K562 (cell line): ENCODE measurements around the gene HHIPL1. TPM values are rescaled to one million over a fixed set of nuclear protein-coding genes. Genes with fewer than 3 reads are reported as not detected.

Source experiments
- ATAC-seq: fragments of 200-7000 bp; cut with Tn5 transposase; 3 replicates; pipeline ENCODE4 v1.9.1; 2020; ENCODE audit warnings: moderate library complexity
- BruUV-seq: library from RNA; stranded (reverse); fragments of 400-500 nt; replicated peaks from 2 replicates; lab custom pipeline; 2021; lab: Mats Ljungman, UMichigan
- CTCF ChIA-PET: fragments of 300-600 bp; formaldehyde crosslinking; extraction: SDS; loops from one replicate; lab custom pipeline; 2021; ENCODE audit warnings: low intra/inter-chr PET ratio; lab: Yijun Ruan, JAX
- POLR2A ChIA-PET: fragments of 300-600, 350-650 bp; sonication (Branson Sonifier 250); formaldehyde crosslinking; extraction: SDS; loops from one replicate; lab custom pipeline; 2021; ENCODE audit warnings: antibody characterized with exemption, inconsistent platforms; lab: Yijun Ruan, JAX
- DNase-seq, 4 experiments: peaks; one replicate each; pipeline versions ENCODE4 v3.0.0 to v3.0.0-alpha.2; 2011 to 2018; ENCODE audit warnings: low spot score in 3 of 4, mixed read lengths in 3 of 4; ENCODE audit errors: extremely low read depth in 1 of 4
- FAIRE-seq: peaks from 2 replicates; lab custom pipeline; 2011; peaks lifted over from hg19 to GRCh38; lab: Jason Lieb, UNC
- H2AFZ ChIP-seq: 2 replicates; pipeline ENCODE4 v1.6.0; 2011; ENCODE audit warnings: low read depth, low read length, control low read depth, inconsistent platforms
- H3K27ac ChIP-seq: fragments of 200-600 bp; 3 replicates; pipeline ENCODE4 v1.8.0; 2011; ENCODE audit warnings: low read depth, mild to moderate bottlenecking, control low read depth, inconsistent platforms, low read length, moderate library complexity, mixed read lengths; ENCODE audit errors: extremely low read depth
- H3K27me3 ChIP-seq, 2 experiments: fragments of 300-600 bp in 1 of 2; 2 replicates in 1 of 2; 3 replicates in 1 of 2; pipeline versions ENCODE4 v1.6.0 to v1.8.0; 2011; ENCODE audit warnings: inconsistent platforms in 2 of 2, low read length in 2 of 2, mild to moderate bottlenecking in 1 of 2, mixed read lengths in 1 of 2, moderate library complexity in 1 of 2; ENCODE audit not compliant: control insufficient read depth in 2 of 2, insufficient read depth in 2 of 2
- H3K36me3 ChIP-seq: fragments of 300-600 bp; 3 replicates; pipeline ENCODE4 v1.8.0; 2011; ENCODE audit warnings: mild to moderate bottlenecking, low read length, inconsistent platforms; ENCODE audit not compliant: control insufficient read depth, insufficient read depth
- H3K4me1 ChIP-seq, 2 experiments: fragments of 200-600 bp in 1 of 2; replicated peaks in 1 of 2; 2 replicates in 1 of 2; 3 replicates in 1 of 2; pipeline versions ENCODE4 v1.5.1 to v1.8.0; 2011; ENCODE audit warnings: inconsistent platforms in 2 of 2, low read length in 2 of 2, mild to moderate bottlenecking in 1 of 2, mixed read lengths in 1 of 2, moderate library complexity in 1 of 2; ENCODE audit not compliant: control insufficient read depth in 2 of 2, insufficient read depth in 2 of 2
- H3K4me2 ChIP-seq: 2 replicates; pipeline ENCODE4 v1.6.1; 2011; ENCODE audit warnings: low read length, control low read depth, inconsistent platforms, mixed read lengths; ENCODE audit not compliant: insufficient read depth
- H3K4me3 ChIP-seq: fragments of 200-600 bp; sonication (generic), shearing (Covaris generic); 2 replicates; pipeline ENCODE4 v1.5.1; 2016; ENCODE audit warnings: control low read depth, inconsistent platforms
- H3K79me2 ChIP-seq: fragments of 200-600 bp; 3 replicates; pipeline ENCODE4 v1.8.0; 2011; ENCODE audit warnings: low read length, inconsistent platforms; ENCODE audit not compliant: control insufficient read depth, insufficient read depth
- H3K9ac ChIP-seq, 2 experiments: 2 replicates each; pipeline versions ENCODE4 v1.6.0 to v1.6.1; 2011; ENCODE audit warnings: low read depth in 2 of 2, low read length in 2 of 2, control low read depth in 1 of 2, inconsistent platforms in 1 of 2, mild to moderate bottlenecking in 1 of 2, mixed read lengths in 1 of 2; ENCODE audit not compliant: insufficient read depth in 1 of 2
- H3K9me1 ChIP-seq: one replicate; pipeline ENCODE4 v1.6.0; 2011; ENCODE audit warnings: inconsistent platforms, mild to moderate bottlenecking, low read length, moderate library complexity; ENCODE audit not compliant: control insufficient read depth, insufficient read depth
- H3K9me3 ChIP-seq: replicated peaks from 2 replicates; pipeline ENCODE4 v1.5.1; 2011; ENCODE audit warnings: low read depth, low read length, inconsistent platforms; ENCODE audit not compliant: control insufficient read depth, insufficient read depth
- H4K20me1 ChIP-seq: replicated peaks from 2 replicates; pipeline ENCODE4 v1.6.1; 2011; ENCODE audit warnings: low read length, inconsistent platforms, mixed read lengths; ENCODE audit not compliant: control insufficient read depth, insufficient read depth
- ATF2 ChIP-seq: sonication (generic); formaldehyde crosslinking; IDR thresholded peaks from 2 replicates; pipeline ENCODE4 v1.8.1; 2022; ENCODE audit warnings: missing genetic modification reagents
- CEBPB ChIP-seq: fragments of 450-650 bp; IDR thresholded peaks from 2 replicates; pipeline ENCODE4 v1.6.1; 2016; ENCODE audit warnings: missing genetic modification characterization, missing compliant biosample characterization
- FOXP4 ChIP-seq: sonication (generic); formaldehyde crosslinking; IDR thresholded peaks from 2 replicates; pipeline ENCODE4 v1.8.0; 2022; ENCODE audit warnings: mild to moderate bottlenecking, missing genetic modification reagents, borderline replicate concordance
- RBM15 ChIP-seq: fragments of 200-400 bp; formaldehyde crosslinking; IDR thresholded peaks from 2 replicates; pipeline ENCODE4 v1.6.1; 2018; ENCODE audit warnings: mild to moderate bottlenecking, low read length, moderate library complexity; ENCODE audit not compliant: insufficient read depth
- SETDB1 ChIP-seq: IDR thresholded peaks from one replicate; pipeline ENCODE4 v1.6.1; 2012; ENCODE audit warnings: low read length, control low read depth, inconsistent platforms
- SLC30A9 ChIP-seq: fragments of 250-450 bp; sonication (Bioruptor Pico); IDR thresholded peaks from 2 replicates; pipeline ENCODE4 v1.8.0; 2022; ENCODE audit warnings: mild to moderate bottlenecking, moderate library complexity
- STAT5A ChIP-seq: IDR thresholded peaks from 2 replicates; pipeline ENCODE4 v1.6.1; 2012; ENCODE audit warnings: low read length, inconsistent platforms, borderline replicate concordance
- TAF1 ChIP-seq: IDR thresholded peaks from 2 replicates; pipeline ENCODE4 v1.6.1; 2011; ENCODE audit warnings: mild to moderate bottlenecking, low read length, moderate library complexity; ENCODE audit not compliant: insufficient read depth, control insufficient read depth, severe bottlenecking; ENCODE audit errors: extremely low read depth
- TARDBP ChIP-seq: fragments of 450-650 bp; IDR thresholded peaks from 2 replicates; pipeline ENCODE4 v1.6.1; 2016
- THAP7 ChIP-seq: fragments of 250-450 bp; sonication (Bioruptor Pico); IDR thresholded peaks from 2 replicates; pipeline ENCODE4 v1.5.0; 2021
- ZC3H11A ChIP-seq: IDR thresholded peaks from 2 replicates; pipeline ENCODE4 v1.6.1; 2012; ENCODE audit warnings: low read depth, low read length, improper control_type of control experiment
- ZNF280B ChIP-seq: fragments of 250-450 bp; sonication (Bioruptor Pico); IDR thresholded peaks from 2 replicates; pipeline ENCODE4 v1.5.1; 2021; ENCODE audit warnings: mild to moderate bottlenecking
- ZNF408 ChIP-seq: fragments of 250-450 bp; sonication (Bioruptor Pico); IDR thresholded peaks from 2 replicates; pipeline ENCODE4 v1.4.0; 2020; ENCODE audit warnings: low read depth, mild to moderate bottlenecking, moderate library complexity
- ZNF639 ChIP-seq, 2 experiments: fragments of 200-800 bp in 1 of 2; sonication (Bioruptor generic) in 1 of 2; sonication (generic) in 1 of 2; formaldehyde crosslinking in 1 of 2; IDR thresholded peaks in 1 of 2; conservative IDR thresholded peaks in 1 of 2; 2 replicates each; pipeline versions ENCODE4 v1.5.0 to v1.6.1; 2016 to 2020; ENCODE audit warnings: missing compliant biosample characterization in 1 of 2, missing genetic modification characterization in 1 of 2, missing genetic modification reagents in 1 of 2
- ZSCAN29 ChIP-seq: fragments of 450-650 bp; IDR thresholded peaks from 2 replicates; pipeline ENCODE4 v1.6.1; 2017
- WGBS: fragments of 100-300 bp; shearing (Covaris generic); methylation state at CpG from one replicate; pipeline ENCODE4 v1.1.6; 2016; ENCODE audit warnings: low coverage, mixed read lengths; ENCODE audit not compliant: insufficient coverage; ENCODE audit errors: missing lambda C conversion rate; 5-methylcytosine and 5-hydroxymethylcytosine counted together
- in situ Hi-C: fragments of 300-500 bp; cut with MboI; formaldehyde crosslinking; loops from 4 replicates; pipeline ENCODE4 v1.15.0; 2018; ENCODE audit warnings: inconsistent platforms, mixed read lengths
- intact Hi-C: fragments of 100-400 bp; cut with micrococcal nuclease; formaldehyde crosslinking; loops from 2 replicates; pipeline ENCODE4 v1.14.2; 2022
- polyA plus RNA-seq, 8 experiments: library from polyadenylated mRNA; depleted of rRNA in 4 of 8; stranded (reverse) in 5 of 8; unstranded in 3 of 8; fragments of >200 nt; fragmentation: Nextera tagmentation in 2 of 8; fragmentation: Illumina TruSeq in 1 of 8; extraction: Ambion mirVana in 2 of 8; extraction: Trizol in 1 of 8; gene quantifications; 2 replicates each; pipeline versions ENCODE4 v1.2.1 to v1.2.3, GENCODE V29; 2011 to 2014; ENCODE audit warnings: inconsistent platforms in 1 of 8, missing spikeins in 1 of 8
- total RNA-seq, 7 experiments: library from RNA; depleted of rRNA in 6 of 7; stranded (reverse); fragments of >200 nt in 6 of 7; fragmentation: Illumina TruSeq in 2 of 7; extraction: Trizol in 2 of 7; gene quantifications; 2 replicates each; pipeline versions ENCODE4 v1.2.1 to v1.2.3, GENCODE V29; 2011 to 2021; ENCODE audit warnings: low replicate concordance in 1 of 7

The HHIPL1 gene
- total and polyA plus RNA-seq, 9 of the 15 experiments (the other 6 are each of a cell fraction or from before 2014, with no cell fraction given) = not detected

GRCh38 chr14:99597911-99598600 is 46.9 kb upstream of the HHIPL1 start:
- no peak overlapping the region for H3K9ac ChIP-seq
- no peak overlapping the region for H2AFZ ChIP-seq
- no peak overlapping the region for H3K27ac ChIP-seq
- H3K4me3 ChIP-seq = no peak overlapping the region
- no TSS peak for BruUV-seq
- H3K27me3 ChIP-seq = no peaks in the 10 kb centered on the region
- H3K9me1 ChIP-seq = peaks cover 2% of the 10 kb centered on the region
- intact Hi-C loops = no loop called here
- H4K20me1 ChIP-seq = peaks cover 58% of the 10 kb centered on the region
- H3K4me2 ChIP-seq = no peak overlapping the region
- no peaks in the 10 kb centered on the region; the same call in 2 of the 3 replicates for H3K36me3 ChIP-seq
- no peak for ATAC-seq
- in situ Hi-C loops = no loop called here
- CTCF ChIA-PET = no interaction called here
- WGBS = 86% methylated on average over 16 of the region's 20 CpGs
- peaks cover 40% of the 10 kb centered on the region for H3K79me2 ChIP-seq
- DNase-seq = no peak
- H3K9me3 ChIP-seq = no peaks in the 10 kb centered on the region
- peaks cover 19 to 22% of the 10 kb centered on the region in 2 experiments for H3K4me1 ChIP-seq
- POLR2A ChIA-PET = interaction anchor here (1.5 kb wide), 1 partner anchor 10 kb away, joined by 6 read pairs; no protein-coding TSS in a partner anchor
- FAIRE-seq = no peak
- TF ChIP-seq SLC30A9 (CRISPR knock-in tag) (no peak), CEBPB (tag) (no peak), ATF2 (CRISPR knock-in tag) (no peak), ZNF639 (CRISPR knock-in tag; conservative IDR thresholded peaks at IDR 0.05 in 1 of 2, IDR thresholded peaks at IDR 0.05 in 1 of 2) (no peak), STAT5A (no peak), RBM15 (no peak), FOXP4 (CRISPR knock-in tag) (no peak), TARDBP (no peak), SETDB1 (no peak), TAF1 (no peak), ZNF408 (no peak), ZSCAN29 (no peak), ZNF280B (CRISPR knock-in tag) (no peak), ZC3H11A (no peak), THAP7 (CRISPR knock-in tag) (no peak)
